Measurements from ENCODE around the gene DNAJB2. TPM values are rescaled to one million over a fixed set of nuclear protein-coding genes. Genes with fewer than 3 reads are reported as not detected.

The DNAJB2 gene
- total RNA-seq, 1 donor from 2014 or later: 47.8 TPM

DNA sequence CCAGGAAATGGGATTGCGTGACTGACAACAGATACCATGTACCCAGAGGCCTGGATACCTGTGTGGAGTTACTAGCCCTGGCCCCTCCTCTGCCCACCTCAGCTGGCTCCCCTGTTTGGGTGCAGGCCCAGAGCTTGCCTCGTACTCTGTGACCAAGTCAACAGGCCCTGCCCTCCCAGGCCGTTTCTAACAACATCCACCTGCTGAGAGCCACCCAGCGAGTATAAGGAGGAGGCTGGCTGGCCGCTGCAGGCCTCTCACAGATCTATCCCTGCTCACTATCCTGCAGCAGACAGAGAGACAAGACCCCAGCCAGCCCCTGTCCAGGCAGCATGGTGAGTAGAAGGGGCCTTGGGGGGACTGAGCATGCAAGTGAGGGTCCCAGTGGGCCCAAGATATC is 12.9 kb upstream of the DNAJB2 start:
- no peak for TF ChIP-seq CTCF (IDR thresholded peaks at IDR 0.05; ENCODE audit: unreplicated experiment)

GRCh38 chr2:219266886-219267285 is 12.3 kb upstream of the DNAJB2 start:
- TF ChIP-seq CTCF (IDR thresholded peaks at IDR 0.05; ENCODE audit: unreplicated experiment): no peak
- Mint-ChIP-seq H3K9me3 (no peaks in the 10 kb centered on the region), H3K27me3 (ENCODE audit: low read depth) (peaks cover 21% of the 10 kb centered on the region), H3K4me1 (peaks cover 6% of the 10 kb centered on the region), H3K27ac (no peak overlapping the region), H3K4me3 (no peak overlapping the region), H3K36me3 (no peaks in the 10 kb centered on the region)
- no peak for DNase-seq (ENCODE audit: low spot score in 2 of 2, unreplicated experiment in 2 of 2)

More for the DNA sequence above, 12.9 kb upstream of the DNAJB2 start:
- no peaks in the 10 kb centered on the region for H3K9me3 Mint-ChIP-seq
- DNase-seq (ENCODE audit: low spot score in 2 of 2, unreplicated experiment in 2 of 2): no peak
- no peaks in the 10 kb centered on the region for H3K36me3 Mint-ChIP-seq
- H3K27me3 Mint-ChIP-seq (ENCODE audit: low read depth): peaks cover 26% of the 10 kb centered on the region
- H3K4me1 Mint-ChIP-seq: peaks cover 6% of the 10 kb centered on the region
- H3K4me3 Mint-ChIP-seq: no peak overlapping the region
- no peak overlapping the region for H3K27ac Mint-ChIP-seq

- Mint-ChIP-seq H3K27ac (no peak overlapping the region), H3K27me3 (ENCODE audit: low read depth) (peaks cover 12% of the 10 kb centered on the region), H3K4me3 (no peak overlapping the region), H3K9me3 (no peaks in the 10 kb centered on the region), H3K36me3 (no peaks in the 10 kb centered on the region), H3K4me1 (peaks cover 6% of the 10 kb centered on the region)
- no peak for DNase-seq (ENCODE audit: low spot score in 2 of 2, unreplicated experiment in 2 of 2)
- no peak for TF ChIP-seq CTCF (IDR thresholded peaks at IDR 0.05; ENCODE audit: unreplicated experiment)
Observed at GRCh38 chr2:219268294-219268693, 10.9 kb upstream of the DNAJB2 start.

GRCh38 chr2:219269362-219270054 is 9.7 kb upstream of the DNAJB2 start:
- no peak for DNase-seq (ENCODE audit: low spot score in 2 of 2, unreplicated experiment in 2 of 2)
- no peaks in the 10 kb centered on the region for H3K36me3 Mint-ChIP-seq
- H3K27me3 Mint-ChIP-seq (ENCODE audit: low read depth): peaks cover 9% of the 10 kb centered on the region
- no peaks in the 10 kb centered on the region for H3K9me3 Mint-ChIP-seq
- peaks cover 16% of the 10 kb centered on the region for H3K4me1 Mint-ChIP-seq
- H3K4me3 Mint-ChIP-seq: no peak overlapping the region
- no peak overlapping the region for H3K27ac Mint-ChIP-seq
- no peak for TF ChIP-seq CTCF (IDR thresholded peaks at IDR 0.05; ENCODE audit: unreplicated experiment)

- H3K36me3 Mint-ChIP-seq: no peaks in the 10 kb centered on the region
- H3K27ac Mint-ChIP-seq: no peak overlapping the region
- H3K27me3 Mint-ChIP-seq (ENCODE audit: low read depth): peaks cover 9% of the 10 kb centered on the region
- no peaks in the 10 kb centered on the region for H3K9me3 Mint-ChIP-seq
- H3K4me1 Mint-ChIP-seq: peaks cover 20% of the 10 kb centered on the region
- TF ChIP-seq CTCF (IDR thresholded peaks at IDR 0.05; ENCODE audit: unreplicated experiment): no peak
- DNase-seq (ENCODE audit: low spot score in 2 of 2, unreplicated experiment in 2 of 2): no peak
- no peak overlapping the region for H3K4me3 Mint-ChIP-seq
Observed at GRCh38 chr2:219270055-219270372, 9.2 kb upstream of the DNAJB2 start.

DNA sequence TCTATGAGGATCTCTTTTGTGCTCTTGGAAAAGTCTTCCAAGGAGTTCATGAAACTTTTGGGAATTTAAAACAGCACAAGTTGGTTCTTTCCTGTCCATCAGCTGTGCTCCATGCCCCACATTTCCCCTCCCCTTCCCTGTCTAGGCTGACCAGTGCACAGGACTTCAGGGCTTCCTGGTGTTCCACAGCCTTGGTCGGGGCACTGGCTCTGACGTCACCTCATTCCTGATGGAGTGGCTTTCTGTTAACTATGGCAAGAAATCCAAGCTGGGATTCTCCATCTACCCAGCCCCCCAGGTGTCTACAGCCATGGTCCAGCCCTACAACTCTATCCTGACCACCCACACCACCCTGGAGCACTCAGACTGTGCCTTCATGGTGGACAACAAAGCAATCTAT is 8.1 kb upstream of the DNAJB2 start:
- H3K9me3 Mint-ChIP-seq: no peaks in the 10 kb centered on the region
- H3K4me3 Mint-ChIP-seq: no peak overlapping the region
- peaks cover 20% of the 10 kb centered on the region for H3K4me1 Mint-ChIP-seq
- H3K27ac Mint-ChIP-seq: no peak overlapping the region
- peaks cover 9% of the 10 kb centered on the region for H3K27me3 Mint-ChIP-seq (ENCODE audit: low read depth)
- no peak for TF ChIP-seq CTCF (IDR thresholded peaks at IDR 0.05; ENCODE audit: unreplicated experiment)
- no peaks in the 10 kb centered on the region for H3K36me3 Mint-ChIP-seq
- no peak for DNase-seq (ENCODE audit: low spot score in 2 of 2, unreplicated experiment in 2 of 2)

Data from mesothelial cell of epicardium (in vitro differentiated cells).